Measurements from ENCODE around the gene NUCKS1.

NUCKS1 gene

DNA sequence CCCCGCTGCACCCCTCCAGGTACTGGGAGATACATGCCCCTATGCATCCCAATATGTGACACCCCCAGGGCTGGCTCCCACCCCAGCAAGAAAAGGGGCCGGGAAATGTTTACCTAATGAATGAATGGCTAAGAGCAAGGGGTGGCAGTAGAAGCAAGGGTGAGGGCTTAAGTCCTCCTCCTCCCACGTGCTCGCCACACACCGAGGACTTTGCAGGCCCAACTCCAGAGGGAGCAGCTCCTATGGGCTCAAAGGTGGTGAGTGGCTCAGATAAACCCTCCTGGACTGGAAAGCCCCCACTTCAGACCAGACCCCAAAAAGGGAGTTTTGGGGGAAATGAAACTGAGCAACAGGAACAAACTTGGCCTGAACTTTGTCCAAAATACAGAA, 81.0 kb downstream of the NUCKS1 start:
- DNase-seq (ENCODE audit: low spot score), result no peak

DNA sequence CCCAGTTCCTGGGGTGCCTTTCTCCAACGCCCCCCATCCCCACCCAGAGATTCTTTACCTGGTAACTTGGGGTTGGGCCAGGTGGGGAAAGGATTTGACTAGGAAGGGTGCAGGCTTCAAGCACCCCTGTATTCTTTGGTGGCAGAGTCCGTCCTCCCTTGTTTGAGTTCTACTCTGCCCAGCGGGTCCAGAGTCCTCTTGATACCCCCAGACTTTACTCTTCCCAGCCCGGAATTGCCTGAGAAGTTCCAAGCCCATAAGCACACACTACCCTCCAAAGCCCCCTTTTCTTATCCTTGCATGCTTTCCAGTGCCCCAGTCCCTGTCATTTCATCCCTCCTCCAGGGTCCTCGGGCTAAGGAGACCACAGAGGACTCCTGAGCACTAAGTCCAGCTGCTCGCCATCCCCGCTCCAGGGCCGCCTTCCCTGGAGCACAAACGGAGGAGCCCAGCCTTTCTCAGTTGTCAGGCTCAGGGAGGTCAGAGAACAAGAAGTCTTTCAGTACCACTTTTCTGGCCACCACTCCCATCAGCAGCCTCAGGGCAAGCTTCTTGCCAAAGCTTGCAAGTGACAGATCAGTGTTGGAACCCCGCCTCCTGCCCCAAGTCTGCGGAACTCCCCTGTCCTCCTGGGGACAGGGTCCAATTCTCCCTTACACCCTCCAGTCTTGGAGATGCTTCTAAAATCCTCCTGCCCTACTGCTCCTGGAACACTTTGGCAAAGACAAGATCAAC, 81.9 kb downstream of the NUCKS1 start:
- DNase-seq (ENCODE audit: low spot score), result no peak

DNA sequence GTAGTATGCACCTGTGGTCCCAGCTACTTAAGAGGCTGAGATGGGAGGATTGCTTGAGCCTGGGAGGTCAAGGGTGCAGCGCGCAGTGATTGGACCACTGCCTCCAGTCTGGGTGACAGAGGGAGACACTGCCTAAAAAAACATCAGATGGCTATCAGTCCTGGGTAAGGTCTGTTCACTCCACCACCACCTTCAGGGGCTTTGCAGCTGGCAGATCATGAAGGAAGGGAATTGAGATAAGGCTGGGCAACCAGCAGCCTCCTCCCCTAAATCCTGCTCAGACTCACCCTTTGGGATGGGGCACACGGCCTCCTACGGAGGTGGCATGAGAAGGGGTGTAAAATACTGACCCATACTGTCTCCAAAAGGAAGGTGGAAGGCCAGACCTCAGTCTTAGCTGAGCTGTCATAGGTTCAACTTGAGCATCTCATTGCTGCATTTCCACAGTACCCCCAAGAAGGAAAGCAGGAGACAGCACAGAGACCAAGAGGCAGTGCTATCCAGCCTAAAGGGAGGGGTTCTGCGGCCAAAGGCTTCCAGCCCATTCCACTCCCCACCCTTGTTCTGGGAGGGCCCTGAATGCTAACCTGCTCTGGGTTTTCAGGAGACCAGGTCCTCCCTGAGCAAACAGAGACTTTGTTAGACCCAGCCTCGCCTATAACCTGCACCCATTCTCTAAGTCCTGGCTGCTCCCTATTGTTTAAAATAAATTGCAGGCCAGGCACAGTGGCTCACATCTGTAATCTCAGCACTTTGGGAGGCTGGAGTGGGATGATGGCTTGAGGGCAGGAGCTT, 83.4 kb downstream of the NUCKS1 start:
- DNase-seq (ENCODE audit: low spot score), result no peak

DNA sequence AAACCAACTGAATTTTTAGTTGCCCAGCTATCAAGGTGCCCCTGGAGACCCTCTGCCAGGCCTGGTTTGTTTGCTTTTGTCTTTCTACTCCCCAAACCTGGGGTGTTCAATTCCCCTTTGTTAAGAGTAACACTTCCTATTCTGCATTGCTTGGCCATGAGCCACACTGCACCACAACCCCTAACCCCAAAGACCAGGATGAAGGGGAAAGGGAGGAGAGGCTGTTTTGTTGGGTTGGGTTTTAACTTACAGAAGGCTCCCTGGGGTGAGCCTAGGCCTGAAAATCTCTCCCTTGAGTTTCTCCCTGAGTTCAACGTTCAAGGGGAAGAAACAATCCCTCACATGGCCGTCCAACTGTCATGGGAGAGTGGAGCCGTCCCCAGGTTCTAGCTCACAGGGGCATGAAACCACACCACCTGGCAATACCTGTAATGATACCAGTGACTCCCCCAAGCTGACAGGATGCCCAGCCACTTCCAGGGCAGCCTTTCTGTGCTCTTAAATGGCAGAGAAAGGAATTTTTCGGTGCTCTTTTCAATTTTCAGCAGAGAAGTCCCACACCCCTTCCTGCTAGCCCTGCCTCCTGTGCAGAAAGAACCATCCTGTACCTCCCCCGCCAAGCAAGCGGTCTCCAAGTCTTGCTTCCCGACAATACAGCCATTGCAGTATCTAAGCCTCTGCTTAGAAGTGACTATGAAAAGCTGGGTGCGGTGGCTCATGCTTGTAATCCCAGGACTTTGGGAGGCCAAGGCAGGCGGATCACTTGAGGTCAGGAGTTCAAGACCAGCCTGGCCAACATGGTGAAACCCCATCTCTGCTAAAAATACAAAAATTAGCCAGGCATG, 84.6 kb downstream of the NUCKS1 start:
- DNase-seq (ENCODE audit: low spot score), result no peak

DNA sequence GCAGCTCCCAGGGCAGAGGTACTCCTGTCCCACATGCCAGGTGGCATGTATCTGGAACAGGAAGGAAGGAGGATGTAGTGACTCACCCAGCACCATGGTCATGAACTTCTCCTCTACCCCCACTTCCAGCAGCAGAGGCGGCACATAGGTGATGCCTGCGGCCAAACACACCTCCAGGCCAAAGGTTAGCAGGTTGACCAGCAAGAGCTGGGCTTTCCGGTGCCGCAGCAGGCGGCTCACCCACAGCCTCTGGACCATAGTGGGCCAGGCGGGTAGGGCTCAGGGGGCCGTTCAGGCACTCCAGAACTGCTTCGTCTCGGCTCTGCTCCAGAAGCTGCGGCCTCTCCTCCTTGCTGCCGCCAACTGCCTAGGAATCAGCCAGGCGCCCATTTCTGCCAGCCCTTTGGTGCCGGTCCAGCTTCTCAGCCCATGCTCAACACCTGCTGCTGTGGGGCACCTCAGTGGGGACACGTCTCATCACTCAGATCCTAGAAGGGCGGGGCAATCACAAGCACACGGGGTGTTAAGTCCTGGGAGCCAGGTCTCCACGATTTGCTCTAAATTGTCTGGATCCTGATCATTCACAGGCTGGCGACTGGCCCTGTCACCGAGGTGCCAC, 85.5 kb downstream of the NUCKS1 start:
- no peak for DNase-seq (ENCODE audit: low spot score)

DNA sequence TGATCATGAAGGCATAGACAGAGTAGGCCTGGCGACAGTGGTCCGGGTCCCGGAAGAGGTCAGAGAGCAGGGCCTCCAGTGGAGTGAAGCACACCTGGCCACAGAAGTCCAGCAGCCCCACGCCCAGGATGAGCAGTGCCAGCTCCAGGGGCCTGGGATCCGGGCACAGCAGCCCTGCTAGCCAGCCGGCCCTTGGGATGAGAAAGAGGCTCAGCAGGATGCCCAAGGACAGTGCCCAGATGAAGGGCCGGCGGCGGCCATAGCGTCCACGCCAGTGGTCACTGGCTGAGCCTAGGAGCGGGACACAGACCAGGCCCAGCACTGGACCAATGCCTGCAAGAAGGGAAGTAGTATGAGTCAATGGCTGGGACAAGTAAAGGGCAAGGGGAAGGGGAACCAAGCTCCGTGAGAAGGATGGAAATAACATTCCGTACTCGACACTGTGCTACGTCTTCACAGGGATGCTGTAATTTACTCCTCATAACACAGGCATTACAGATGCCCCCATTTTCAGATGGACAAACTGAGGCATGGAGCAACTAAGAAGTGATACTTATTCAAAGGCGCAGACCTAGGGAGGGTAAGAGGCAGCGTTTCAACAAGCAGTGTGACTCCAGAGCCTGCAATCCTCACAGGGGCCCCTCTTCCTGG, 86.6 kb downstream of the NUCKS1 start:
- DNase-seq (ENCODE audit: low spot score), result no peak
